Tibial artery (tissue), 4 donors: ENCODE results near the gene RGMB.

Source experiments
- DNase-seq, 2 donors: peaks; one replicate each; pipeline ENCODE4 v3.0.0-alpha.2; 2019
- H3K27ac ChIP-seq, 2 donors: fragments of 200-600 bp; sonication (generic) in 1 of 2; 1 replicate in 1 of 2; 2 replicates in 1 of 2; pipeline ENCODE4 v1.5.1; 2018 to 2019; ENCODE audit warnings: mild to moderate bottlenecking in 1 of 2
- H3K27me3 ChIP-seq, 2 donors: fragments of 200-600 bp; sonication (generic) in 1 of 2; one replicate each; pipeline versions ENCODE4 v1.5.1 to v1.6.0; 2016 to 2019
- H3K36me3 ChIP-seq, 3 donors: fragments of 200-600 bp; sonication (generic) in 2 of 3; one replicate each; pipeline ENCODE4 v1.5.1; 2016 to 2019; ENCODE audit warnings: mild to moderate bottlenecking in 2 of 3
- H3K4me1 ChIP-seq, 4 donors: fragments of 200-600 bp; sonication (generic) in 2 of 4; 1 replicate in 3 of 4; 2 replicates in 1 of 4; pipeline ENCODE4 v1.5.1; 2016 to 2019
- H3K4me3 ChIP-seq, 2 donors: fragments of 200-600 bp; sonication (generic) in 1 of 2; 1 replicate in 1 of 2; 2 replicates in 1 of 2; pipeline ENCODE4 v1.5.1; 2018 to 2019; ENCODE audit warnings: mild to moderate bottlenecking in 2 of 2
- H3K9me3 ChIP-seq, 3 donors: fragments of 200-600 bp; sonication (generic) in 1 of 3; one replicate each; pipeline ENCODE4 v1.5.1; 2016 to 2019
- intact Hi-C: fragments of 100-400 bp; cut with DNase I; formaldehyde crosslinking; loops from one replicate; pipeline ENCODE4 v1.15.0; 2023; ENCODE audit warnings: low total_unique reads
- TF ChIP-seq, protein P1 (sequence below), 2 experiments: fragments of 200-600 bp in 1 of 2; fragments of 450-650 bp in 1 of 2; IDR thresholded peaks; one replicate each; pipeline ENCODE4 v1.5.1; 2017 to 2019; ENCODE audit warnings: antibody characterized with exemption in 2 of 2, mild to moderate bottlenecking in 1 of 2, moderate library complexity in 1 of 2

Gene RGMB

DNA sequence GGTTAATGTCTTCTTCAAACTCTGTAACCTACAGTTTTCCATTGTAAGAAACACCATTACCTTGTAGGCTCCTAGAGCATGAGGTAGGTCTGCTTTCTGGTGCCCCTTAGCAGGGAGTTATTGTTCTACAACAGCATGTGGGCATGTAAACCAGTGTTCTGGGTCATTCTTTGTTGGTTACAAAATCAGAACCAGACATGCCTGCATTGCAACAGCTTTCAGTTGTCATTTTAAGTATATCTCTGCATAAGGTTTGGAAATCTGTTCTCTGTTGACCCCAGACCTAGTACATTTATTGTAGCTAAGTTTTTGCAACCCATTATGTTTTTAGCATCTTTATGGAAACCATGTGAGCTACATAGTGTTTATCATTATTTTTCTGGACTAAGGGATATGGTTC lies 10.9 kb downstream of the RGMB start:
- no peak for DNase-seq
- H3K4me1 ChIP-seq = peaks cover 0 to 45% (median 7%) of the 10 kb centered on the region in 4 donors
- no peaks in the 10 kb centered on the region for H3K9me3 ChIP-seq
- H3K4me3 ChIP-seq = no peak overlapping the region
- H3K36me3 ChIP-seq = peaks cover 0 to 9% (median 0%) of the 10 kb centered on the region in 3 donors
- TF ChIP-seq, protein P1, sequence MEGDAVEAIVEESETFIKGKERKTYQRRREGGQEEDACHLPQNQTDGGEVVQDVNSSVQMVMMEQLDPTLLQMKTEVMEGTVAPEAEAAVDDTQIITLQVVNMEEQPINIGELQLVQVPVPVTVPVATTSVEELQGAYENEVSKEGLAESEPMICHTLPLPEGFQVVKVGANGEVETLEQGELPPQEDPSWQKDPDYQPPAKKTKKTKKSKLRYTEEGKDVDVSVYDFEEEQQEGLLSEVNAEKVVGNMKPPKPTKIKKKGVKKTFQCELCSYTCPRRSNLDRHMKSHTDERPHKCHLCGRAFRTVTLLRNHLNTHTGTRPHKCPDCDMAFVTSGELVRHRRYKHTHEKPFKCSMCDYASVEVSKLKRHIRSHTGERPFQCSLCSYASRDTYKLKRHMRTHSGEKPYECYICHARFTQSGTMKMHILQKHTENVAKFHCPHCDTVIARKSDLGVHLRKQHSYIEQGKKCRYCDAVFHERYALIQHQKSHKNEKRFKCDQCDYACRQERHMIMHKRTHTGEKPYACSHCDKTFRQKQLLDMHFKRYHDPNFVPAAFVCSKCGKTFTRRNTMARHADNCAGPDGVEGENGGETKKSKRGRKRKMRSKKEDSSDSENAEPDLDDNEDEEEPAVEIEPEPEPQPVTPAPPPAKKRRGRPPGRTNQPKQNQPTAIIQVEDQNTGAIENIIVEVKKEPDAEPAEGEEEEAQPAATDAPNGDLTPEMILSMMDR (IDR thresholded peaks at IDR 0.05) = no peak
- intact Hi-C loops = no loop called here
- H3K27ac ChIP-seq = no peak overlapping the region
- no peaks in the 10 kb centered on the region for H3K27me3 ChIP-seq

- H3K27ac ChIP-seq = no peak overlapping the region
- peaks cover 0 to 45% (median 7%) of the 10 kb centered on the region in 4 donors for H3K4me1 ChIP-seq
- TF ChIP-seq, protein P1 (IDR thresholded peaks at IDR 0.05) = no peak
- no peak for DNase-seq
- H3K27me3 ChIP-seq = no peaks in the 10 kb centered on the region
- no peaks in the 10 kb centered on the region for H3K9me3 ChIP-seq
- H3K36me3 ChIP-seq = peaks cover 0 to 8% (median 0%) of the 10 kb centered on the region in 3 donors
- no peak overlapping the region for H3K4me3 ChIP-seq
- intact Hi-C loops = no loop called here
Measured at GRCh38 chr5:98785244-98785643, 11.8 kb downstream of the RGMB start.

DNA sequence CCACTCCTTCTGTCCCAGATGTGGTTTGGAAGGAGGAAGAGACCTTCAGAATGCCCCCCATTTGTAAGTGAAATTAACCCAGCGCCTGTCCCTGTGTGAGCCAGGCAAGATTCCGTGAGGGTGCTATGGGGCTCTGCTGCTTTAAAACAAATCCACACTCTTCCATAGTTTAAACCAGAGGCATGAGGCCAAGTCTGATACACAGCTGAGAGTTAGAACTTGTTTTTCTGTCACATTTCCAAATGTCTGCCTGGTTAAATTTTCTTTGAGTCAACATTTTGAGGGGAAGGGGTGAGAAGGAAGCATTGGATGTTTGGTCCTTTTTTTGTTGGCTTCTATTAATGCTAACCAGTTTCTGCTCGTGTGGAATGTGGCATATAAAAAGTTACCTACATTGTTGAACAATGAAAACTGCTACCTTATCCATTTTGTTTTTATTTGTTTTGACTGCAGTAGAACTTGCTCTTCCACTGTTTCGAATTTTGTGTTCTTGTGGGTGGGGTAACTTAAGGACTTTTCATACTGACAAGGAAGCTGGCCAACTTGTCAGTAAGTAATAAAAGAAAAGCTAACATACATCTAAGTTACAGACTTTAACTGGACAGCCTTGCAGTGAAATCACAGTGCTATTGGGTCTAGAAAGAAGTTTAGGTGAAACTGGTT lies 12.9 kb downstream of the RGMB start:
- H3K27me3 ChIP-seq = no peaks in the 10 kb centered on the region
- DNase-seq = no peak
- intact Hi-C loops = no loop called here
- peaks cover 0 to 45% (median 7%) of the 10 kb centered on the region in 4 donors for H3K4me1 ChIP-seq
- TF ChIP-seq, protein P1 (IDR thresholded peaks at IDR 0.05) = no peak
- no peaks in the 10 kb centered on the region for H3K9me3 ChIP-seq
- no peaks in the 10 kb centered on the region for H3K36me3 ChIP-seq
- no peak overlapping the region for H3K27ac ChIP-seq
- H3K4me3 ChIP-seq = no peak overlapping the region

DNA sequence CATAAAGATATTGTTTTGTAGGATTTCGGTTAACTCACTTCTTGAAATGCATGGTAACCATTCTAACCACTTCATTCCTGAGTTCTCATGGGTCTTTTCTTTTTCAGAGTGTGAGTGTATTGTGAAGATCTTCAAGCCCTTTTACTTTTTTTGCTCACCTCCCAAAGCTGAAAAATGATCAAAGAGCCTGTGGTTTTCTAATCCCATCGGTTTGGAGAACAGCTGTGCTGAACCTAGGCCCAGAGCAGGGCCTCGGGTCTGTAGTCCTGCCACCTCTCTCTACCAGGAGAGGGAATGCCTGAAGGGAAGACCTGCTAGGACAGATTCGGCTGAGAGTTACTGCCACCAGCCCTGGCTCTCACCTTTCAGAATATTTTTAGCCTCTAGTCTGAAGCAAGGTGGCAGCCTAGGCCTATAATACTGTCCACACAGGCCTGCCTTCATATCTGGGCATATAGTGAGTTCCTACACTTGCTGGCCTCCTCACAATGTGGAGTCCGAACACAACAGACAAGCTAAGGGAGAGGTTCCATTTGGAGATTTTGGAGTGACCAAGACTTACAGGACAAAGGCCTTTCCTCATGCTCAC lies 13.8 kb downstream of the RGMB start:
- intact Hi-C loops = no loop called here
- H3K4me1 ChIP-seq = peaks cover 0 to 45% (median 7%) of the 10 kb centered on the region in 4 donors
- H3K27ac ChIP-seq = no peak overlapping the region
- no peaks in the 10 kb centered on the region for H3K27me3 ChIP-seq
- H3K9me3 ChIP-seq = no peaks in the 10 kb centered on the region
- DNase-seq = no peak
- H3K4me3 ChIP-seq = no peak overlapping the region
- TF ChIP-seq, protein P1 (IDR thresholded peaks at IDR 0.05) = no peak
- H3K36me3 ChIP-seq = no peaks in the 10 kb centered on the region

GRCh38 chr5:98789029-98789428 lies 15.6 kb downstream of the RGMB start:
- intact Hi-C loops = no loop called here
- DNase-seq = no peak
- TF ChIP-seq, protein P1 (IDR thresholded peaks at IDR 0.05) = no peak
- H3K36me3 ChIP-seq = peaks cover 0 to 12% (median 7%) of the 10 kb centered on the region in 3 donors
- H3K4me3 ChIP-seq = no peak overlapping the region
- H3K27ac ChIP-seq = no peak overlapping the region
- H3K27me3 ChIP-seq = no peaks in the 10 kb centered on the region
- H3K9me3 ChIP-seq = no peaks in the 10 kb centered on the region
- H3K4me1 ChIP-seq = peaks cover 0 to 33% (median 7%) of the 10 kb centered on the region in 4 donors
